ENCODE measurements around the gene GNB1L.

DNA sequence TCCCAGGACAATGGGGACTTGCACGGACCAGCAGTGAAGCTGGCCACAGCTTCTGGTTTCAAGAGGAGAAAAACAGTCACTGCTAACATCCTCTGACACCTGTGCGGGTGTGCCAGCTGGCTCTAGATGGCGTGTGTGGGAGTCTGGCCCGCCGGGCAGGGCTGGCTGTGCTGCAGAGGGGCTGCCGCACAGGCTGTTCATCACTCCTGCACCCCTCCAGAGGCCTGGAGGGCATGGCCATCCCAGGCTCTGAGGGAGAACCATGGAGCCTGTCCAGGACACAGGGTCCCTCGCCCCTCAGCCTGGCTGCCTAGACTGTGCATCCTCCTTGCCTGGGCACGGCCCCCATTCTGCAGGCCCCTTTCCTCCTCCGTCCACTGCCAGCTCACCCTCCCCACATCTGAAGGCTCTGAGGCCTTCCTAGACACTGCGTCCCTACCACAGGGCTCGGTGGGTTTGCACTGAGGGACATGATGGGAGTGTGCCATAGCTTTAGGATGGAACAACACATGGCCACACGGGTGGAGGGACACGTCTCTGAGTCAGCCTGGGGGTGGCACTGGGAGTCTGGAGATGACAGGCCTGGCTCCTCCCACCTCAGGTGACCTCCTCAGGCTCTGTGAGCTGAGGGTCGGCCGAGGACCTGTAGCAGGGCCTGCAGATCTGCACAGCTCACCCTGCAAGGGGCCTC is 42.1 kb upstream of the GNB1L start:
- TF ChIP-seq FOXJ3 (CRISPR knock-in tag; IDR thresholded peaks at IDR 0.05) = no peak
- TF ChIP-seq SMAD4 (CRISPR knock-in tag; conservative IDR thresholded peaks at IDR 0.05) = 0 out of 2 replicates have a peak, but pooled peaks have one; percentile 16
- TF ChIP-seq, protein P1, sequence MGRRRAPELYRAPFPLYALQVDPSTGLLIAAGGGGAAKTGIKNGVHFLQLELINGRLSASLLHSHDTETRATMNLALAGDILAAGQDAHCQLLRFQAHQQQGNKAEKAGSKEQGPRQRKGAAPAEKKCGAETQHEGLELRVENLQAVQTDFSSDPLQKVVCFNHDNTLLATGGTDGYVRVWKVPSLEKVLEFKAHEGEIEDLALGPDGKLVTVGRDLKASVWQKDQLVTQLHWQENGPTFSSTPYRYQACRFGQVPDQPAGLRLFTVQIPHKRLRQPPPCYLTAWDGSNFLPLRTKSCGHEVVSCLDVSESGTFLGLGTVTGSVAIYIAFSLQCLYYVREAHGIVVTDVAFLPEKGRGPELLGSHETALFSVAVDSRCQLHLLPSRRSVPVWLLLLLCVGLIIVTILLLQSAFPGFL (CRISPR knock-in tag; IDR thresholded peaks at IDR 0.05) = no peak
- no peak for TF ChIP-seq EZH2 (IDR thresholded peaks at IDR 0.05; ENCODE audit: borderline replicate concordance, low read depth, low read length)
- no peak for TF ChIP-seq JUN (IDR thresholded peaks at IDR 0.05; ENCODE audit: borderline replicate concordance, low read depth, low read length)
- no peak for TF ChIP-seq JUN (CRISPR knock-in tag; IDR thresholded peaks at IDR 0.05; ENCODE audit: borderline replicate concordance)
- no peak for TF ChIP-seq CBX5 (IDR thresholded peaks at IDR 0.05; ENCODE audit: borderline replicate concordance, low read depth)
- TF ChIP-seq, protein P2, sequence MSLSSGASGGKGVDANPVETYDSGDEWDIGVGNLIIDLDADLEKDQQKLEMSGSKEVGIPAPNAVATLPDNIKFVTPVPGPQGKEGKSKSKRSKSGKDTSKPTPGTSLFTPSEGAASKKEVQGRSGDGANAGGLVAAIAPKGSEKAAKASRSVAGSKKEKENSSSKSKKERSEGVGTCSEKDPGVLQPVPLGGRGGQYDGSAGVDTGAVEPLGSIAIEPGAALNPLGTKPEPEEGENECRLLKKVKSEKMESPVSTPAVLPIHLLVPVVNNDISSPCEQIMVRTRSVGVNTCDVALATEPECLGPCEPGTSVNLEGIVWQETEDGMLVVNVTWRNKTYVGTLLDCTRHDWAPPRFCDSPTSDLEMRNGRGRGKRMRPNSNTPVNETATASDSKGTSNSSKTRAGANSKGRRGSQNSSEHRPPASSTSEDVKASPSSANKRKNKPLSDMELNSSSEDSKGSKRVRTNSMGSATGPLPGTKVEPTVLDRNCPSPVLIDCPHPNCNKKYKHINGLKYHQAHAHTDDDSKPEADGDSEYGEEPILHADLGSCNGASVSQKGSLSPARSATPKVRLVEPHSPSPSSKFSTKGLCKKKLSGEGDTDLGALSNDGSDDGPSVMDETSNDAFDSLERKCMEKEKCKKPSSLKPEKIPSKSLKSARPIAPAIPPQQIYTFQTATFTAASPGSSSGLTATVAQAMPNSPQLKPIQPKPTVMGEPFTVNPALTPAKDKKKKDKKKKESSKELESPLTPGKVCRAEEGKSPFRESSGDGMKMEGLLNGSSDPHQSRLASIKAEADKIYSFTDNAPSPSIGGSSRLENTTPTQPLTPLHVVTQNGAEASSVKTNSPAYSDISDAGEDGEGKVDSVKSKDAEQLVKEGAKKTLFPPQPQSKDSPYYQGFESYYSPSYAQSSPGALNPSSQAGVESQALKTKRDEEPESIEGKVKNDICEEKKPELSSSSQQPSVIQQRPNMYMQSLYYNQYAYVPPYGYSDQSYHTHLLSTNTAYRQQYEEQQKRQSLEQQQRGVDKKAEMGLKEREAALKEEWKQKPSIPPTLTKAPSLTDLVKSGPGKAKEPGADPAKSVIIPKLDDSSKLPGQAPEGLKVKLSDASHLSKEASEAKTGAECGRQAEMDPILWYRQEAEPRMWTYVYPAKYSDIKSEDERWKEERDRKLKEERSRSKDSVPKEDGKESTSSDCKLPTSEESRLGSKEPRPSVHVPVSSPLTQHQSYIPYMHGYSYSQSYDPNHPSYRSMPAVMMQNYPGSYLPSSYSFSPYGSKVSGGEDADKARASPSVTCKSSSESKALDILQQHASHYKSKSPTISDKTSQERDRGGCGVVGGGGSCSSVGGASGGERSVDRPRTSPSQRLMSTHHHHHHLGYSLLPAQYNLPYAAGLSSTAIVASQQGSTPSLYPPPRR (CRISPR knock-in tag; IDR thresholded peaks at IDR 0.05; ENCODE audit: borderline replicate concordance) = no peak
- TF ChIP-seq, protein P3, sequence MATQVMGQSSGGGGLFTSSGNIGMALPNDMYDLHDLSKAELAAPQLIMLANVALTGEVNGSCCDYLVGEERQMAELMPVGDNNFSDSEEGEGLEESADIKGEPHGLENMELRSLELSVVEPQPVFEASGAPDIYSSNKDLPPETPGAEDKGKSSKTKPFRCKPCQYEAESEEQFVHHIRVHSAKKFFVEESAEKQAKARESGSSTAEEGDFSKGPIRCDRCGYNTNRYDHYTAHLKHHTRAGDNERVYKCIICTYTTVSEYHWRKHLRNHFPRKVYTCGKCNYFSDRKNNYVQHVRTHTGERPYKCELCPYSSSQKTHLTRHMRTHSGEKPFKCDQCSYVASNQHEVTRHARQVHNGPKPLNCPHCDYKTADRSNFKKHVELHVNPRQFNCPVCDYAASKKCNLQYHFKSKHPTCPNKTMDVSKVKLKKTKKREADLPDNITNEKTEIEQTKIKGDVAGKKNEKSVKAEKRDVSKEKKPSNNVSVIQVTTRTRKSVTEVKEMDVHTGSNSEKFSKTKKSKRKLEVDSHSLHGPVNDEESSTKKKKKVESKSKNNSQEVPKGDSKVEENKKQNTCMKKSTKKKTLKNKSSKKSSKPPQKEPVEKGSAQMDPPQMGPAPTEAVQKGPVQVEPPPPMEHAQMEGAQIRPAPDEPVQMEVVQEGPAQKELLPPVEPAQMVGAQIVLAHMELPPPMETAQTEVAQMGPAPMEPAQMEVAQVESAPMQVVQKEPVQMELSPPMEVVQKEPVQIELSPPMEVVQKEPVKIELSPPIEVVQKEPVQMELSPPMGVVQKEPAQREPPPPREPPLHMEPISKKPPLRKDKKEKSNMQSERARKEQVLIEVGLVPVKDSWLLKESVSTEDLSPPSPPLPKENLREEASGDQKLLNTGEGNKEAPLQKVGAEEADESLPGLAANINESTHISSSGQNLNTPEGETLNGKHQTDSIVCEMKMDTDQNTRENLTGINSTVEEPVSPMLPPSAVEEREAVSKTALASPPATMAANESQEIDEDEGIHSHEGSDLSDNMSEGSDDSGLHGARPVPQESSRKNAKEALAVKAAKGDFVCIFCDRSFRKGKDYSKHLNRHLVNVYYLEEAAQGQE (IDR thresholded peaks at IDR 0.05; ENCODE audit: borderline replicate concordance) = no peak
- TF ChIP-seq, protein P3 (CRISPR knock-in tag; IDR thresholded peaks at IDR 0.05; ENCODE audit: low read depth) = no peak
- TF ChIP-seq SMARCE1 (IDR thresholded peaks at IDR 0.05) = no peak
- TF ChIP-seq CEBPB (tag; IDR thresholded peaks at IDR 0.05) = no peak
- no peak for TF ChIP-seq YY1 (IDR thresholded peaks at IDR 0.05; ENCODE audit: borderline replicate concordance in 1 of 3, control insufficient read depth in 1 of 3, extremely low read depth in 1 of 3, insufficient read depth in 3 of 3, insufficient read length in 1 of 3, insufficient replicate concordance in 2 of 3, low read depth in 1 of 3, low read length in 2 of 3)
- TF ChIP-seq, protein P4, sequence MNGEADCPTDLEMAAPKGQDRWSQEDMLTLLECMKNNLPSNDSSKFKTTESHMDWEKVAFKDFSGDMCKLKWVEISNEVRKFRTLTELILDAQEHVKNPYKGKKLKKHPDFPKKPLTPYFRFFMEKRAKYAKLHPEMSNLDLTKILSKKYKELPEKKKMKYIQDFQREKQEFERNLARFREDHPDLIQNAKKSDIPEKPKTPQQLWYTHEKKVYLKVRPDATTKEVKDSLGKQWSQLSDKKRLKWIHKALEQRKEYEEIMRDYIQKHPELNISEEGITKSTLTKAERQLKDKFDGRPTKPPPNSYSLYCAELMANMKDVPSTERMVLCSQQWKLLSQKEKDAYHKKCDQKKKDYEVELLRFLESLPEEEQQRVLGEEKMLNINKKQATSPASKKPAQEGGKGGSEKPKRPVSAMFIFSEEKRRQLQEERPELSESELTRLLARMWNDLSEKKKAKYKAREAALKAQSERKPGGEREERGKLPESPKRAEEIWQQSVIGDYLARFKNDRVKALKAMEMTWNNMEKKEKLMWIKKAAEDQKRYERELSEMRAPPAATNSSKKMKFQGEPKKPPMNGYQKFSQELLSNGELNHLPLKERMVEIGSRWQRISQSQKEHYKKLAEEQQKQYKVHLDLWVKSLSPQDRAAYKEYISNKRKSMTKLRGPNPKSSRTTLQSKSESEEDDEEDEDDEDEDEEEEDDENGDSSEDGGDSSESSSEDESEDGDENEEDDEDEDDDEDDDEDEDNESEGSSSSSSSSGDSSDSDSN (IDR thresholded peaks at IDR 0.05; ENCODE audit: borderline replicate concordance in 1 of 2, low read depth in 2 of 2, low read length in 2 of 2) = no peak
